OCI-LY7 (cell line): Measurements from ENCODE around the gene GJB4. TPM values are rescaled to one million over a fixed set of nuclear protein-coding genes. Genes with fewer than 3 reads are reported as not detected.

ENCODE experiments used
- BruUV-seq: library from RNA; stranded (reverse); fragments of 400-500 nt; replicated peaks from 2 replicates; lab custom pipeline; 2021; lab: Mats Ljungman, UMichigan
- CTCF ChIA-PET: fragments of 300-600 bp; sonication (Branson Sonifier 250); formaldehyde crosslinking; loops from one replicate; lab custom pipeline; 2022; ENCODE audit warnings: antibody characterized with exemption; ENCODE audit not compliant: unreplicated experiment; lab: Charles Lee
- POLR2A ChIA-PET: fragments of 300-600 bp; sonication (Branson Sonifier 250); formaldehyde crosslinking; loops from one replicate; lab custom pipeline; 2022; ENCODE audit warnings: antibody characterized with exemption; lab: Charles Lee
- DNase-seq: peaks from one replicate; pipeline ENCODE4 v3.0.0-alpha.2; 2015; ENCODE audit warnings: low spot score
- H2AFZ ChIP-seq: fragments of 200-600 bp; sonication (generic), shearing (Covaris generic); 2 replicates; pipeline ENCODE4 v1.6.1; 2014; ENCODE audit warnings: mild to moderate bottlenecking, antibody characterized with exemption, low read length, moderate library complexity
- H3K27ac ChIP-seq: fragments of 200-600 bp; sonication (generic); 2 replicates; pipeline ENCODE4 v1.5.1; 2014; ENCODE audit warnings: mixed run types, low read depth, mild to moderate bottlenecking, moderate library complexity, low read length, inconsistent platforms; ENCODE audit not compliant: poor library complexity, severe bottlenecking
- H3K36me3 ChIP-seq: fragments of 200-600 bp; sonication (generic); 2 replicates; pipeline ENCODE4 v1.6.1; 2014; ENCODE audit warnings: mild to moderate bottlenecking, antibody characterized with exemption, low read length, moderate library complexity, mixed read lengths; ENCODE audit not compliant: insufficient read depth
- H3K4me1 ChIP-seq: fragments of 200-600 bp; sonication (generic); 2 replicates; pipeline ENCODE4 v1.5.1; 2014; ENCODE audit warnings: mild to moderate bottlenecking, low read length; ENCODE audit not compliant: insufficient read depth, poor library complexity, severe bottlenecking
- H3K4me2 ChIP-seq: fragments of 200-600 bp; sonication (generic); 2 replicates; pipeline ENCODE4 v1.6.1; 2014; ENCODE audit warnings: mild to moderate bottlenecking, low read length
- H3K4me3 ChIP-seq: fragments of 200-600 bp; sonication (generic); 2 replicates; pipeline ENCODE4 v1.5.1; 2014; ENCODE audit warnings: mild to moderate bottlenecking, low read depth, low read length; ENCODE audit not compliant: poor library complexity, severe bottlenecking
- H3K79me2 ChIP-seq: fragments of 200-600 bp; sonication (generic); 2 replicates; pipeline ENCODE4 v1.6.1; 2016; ENCODE audit warnings: low read depth, mild to moderate bottlenecking, low read length, moderate library complexity, mixed read lengths; ENCODE audit not compliant: insufficient read depth
- H3K9me2 ChIP-seq: fragments of 200-600 bp; sonication (generic); 2 replicates; pipeline ENCODE4 v1.6.1; 2016; ENCODE audit warnings: mild to moderate bottlenecking, low read length, mixed read lengths; ENCODE audit not compliant: insufficient read depth
- H3K9me3 ChIP-seq: fragments of 200-600 bp; sonication (generic); 2 replicates; pipeline ENCODE4 v1.6.1; 2014; ENCODE audit warnings: mild to moderate bottlenecking, mixed run types, low read length, mixed read lengths
- H4K20me1 ChIP-seq: fragments of 200-600 bp; sonication (generic); 2 replicates; pipeline ENCODE4 v1.6.1; 2014; ENCODE audit warnings: mild to moderate bottlenecking, antibody characterized with exemption, low read length, moderate library complexity, mixed read lengths; ENCODE audit not compliant: insufficient read depth
- EZH2phosphoT487 ChIP-seq: fragments of 200-600 bp; sonication (generic); IDR thresholded peaks from 2 replicates; pipeline ENCODE4 v1.6.1; 2018; ENCODE audit warnings: low read depth, borderline replicate concordance, mild to moderate bottlenecking, mixed run types, antibody characterized with exemption, low read length, moderate library complexity, mixed read lengths
- intact Hi-C: fragments of 100-400 bp; cut with micrococcal nuclease; formaldehyde crosslinking; loops from one replicate; pipeline ENCODE4 v1.10.0; 2022; ENCODE audit not compliant: unreplicated experiment
- total RNA-seq, 2 experiments: library from RNA; depleted of rRNA in 1 of 2; stranded (reverse); fragments of >200 nt in 1 of 2; shearing (Covaris generic) in 1 of 2; gene quantifications; 2 replicates each; pipeline ENCODE4 v1.2.3, GENCODE V29; 2014 to 2022
- TF ChIP-seq, protein P1 (sequence below): fragments of 200-600 bp; sonication (generic); conservative IDR thresholded peaks from 2 replicates; pipeline ENCODE4 v1.5.1; 2014; ENCODE audit warnings: mild to moderate bottlenecking, antibody characterized with exemption, low read length, moderate library complexity, mixed read lengths

Gene GJB4
- total RNA-seq, 2 experiments from 2014 or later, result not detected

GRCh38 chr1:34746785-34747637 is 12.5 kb upstream of the GJB4 start:
- Histone ChIP-seq H3K4me2 (no peak overlapping the region), H4K20me1 (no peaks in the 10 kb centered on the region), H3K4me1 (no peaks in the 10 kb centered on the region), H3K9me2 (no peaks in the 10 kb centered on the region), H3K9me3 (no peaks in the 10 kb centered on the region), H2AFZ (no peak overlapping the region), H3K27ac (no peak overlapping the region), H3K4me3 (no peak overlapping the region), H3K36me3 (no peaks in the 10 kb centered on the region), H3K79me2 (no peaks in the 10 kb centered on the region)
- intact Hi-C loops, result loop anchor here (10.0 kb wide), 1 partner anchor 632 kb away; no protein-coding TSS in a partner anchor
- ChIA-PET POLR2A (interaction anchor here (0.6 kb wide), 1 partner anchor 204 kb away, joined by 3 read pairs; no protein-coding TSS in a partner anchor), CTCF (interaction anchor here (0.6 kb wide), 1 partner anchor 41 kb away, joined by 17 read pairs; no protein-coding TSS in a partner anchor)
- no TSS peak for BruUV-seq
- TF ChIP-seq, protein P1, sequence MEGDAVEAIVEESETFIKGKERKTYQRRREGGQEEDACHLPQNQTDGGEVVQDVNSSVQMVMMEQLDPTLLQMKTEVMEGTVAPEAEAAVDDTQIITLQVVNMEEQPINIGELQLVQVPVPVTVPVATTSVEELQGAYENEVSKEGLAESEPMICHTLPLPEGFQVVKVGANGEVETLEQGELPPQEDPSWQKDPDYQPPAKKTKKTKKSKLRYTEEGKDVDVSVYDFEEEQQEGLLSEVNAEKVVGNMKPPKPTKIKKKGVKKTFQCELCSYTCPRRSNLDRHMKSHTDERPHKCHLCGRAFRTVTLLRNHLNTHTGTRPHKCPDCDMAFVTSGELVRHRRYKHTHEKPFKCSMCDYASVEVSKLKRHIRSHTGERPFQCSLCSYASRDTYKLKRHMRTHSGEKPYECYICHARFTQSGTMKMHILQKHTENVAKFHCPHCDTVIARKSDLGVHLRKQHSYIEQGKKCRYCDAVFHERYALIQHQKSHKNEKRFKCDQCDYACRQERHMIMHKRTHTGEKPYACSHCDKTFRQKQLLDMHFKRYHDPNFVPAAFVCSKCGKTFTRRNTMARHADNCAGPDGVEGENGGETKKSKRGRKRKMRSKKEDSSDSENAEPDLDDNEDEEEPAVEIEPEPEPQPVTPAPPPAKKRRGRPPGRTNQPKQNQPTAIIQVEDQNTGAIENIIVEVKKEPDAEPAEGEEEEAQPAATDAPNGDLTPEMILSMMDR, result no peak
- no peak for TF ChIP-seq EZH2phosphoT487
- no peak for DNase-seq

DNA sequence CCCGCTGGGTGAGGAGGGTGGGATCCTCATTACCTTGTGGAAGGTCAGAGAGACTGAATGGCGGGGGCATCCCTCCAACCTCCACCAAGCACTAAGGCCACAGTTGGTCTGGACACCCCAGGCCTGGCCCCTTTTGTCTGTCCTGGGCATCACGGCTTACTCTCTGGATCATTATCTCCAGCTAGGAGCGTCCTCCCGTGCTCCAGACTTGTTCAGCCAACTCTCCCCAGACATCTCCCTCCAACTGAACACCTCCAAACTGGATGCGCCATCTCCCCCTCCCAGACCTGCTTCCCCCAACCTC is 11.9 kb upstream of the GJB4 start:
- H3K36me3 ChIP-seq, result no peaks in the 10 kb centered on the region

More for the DNA sequence above, 11.9 kb upstream of the GJB4 start:
- H3K9me3 ChIP-seq, result no peaks in the 10 kb centered on the region
- no peak for DNase-seq
- intact Hi-C loops, result loop anchor here (10.0 kb wide), 1 partner anchor 633 kb away; no protein-coding TSS in a partner anchor
- no peaks in the 10 kb centered on the region for H3K4me1 ChIP-seq
- BruUV-seq, result no TSS peak
- no peaks in the 10 kb centered on the region for H4K20me1 ChIP-seq
- no peak for TF ChIP-seq EZH2phosphoT487
- TF ChIP-seq, protein P1, result no peak
- POLR2A ChIA-PET, result interaction anchor here (0.6 kb wide), 1 partner anchor 205 kb away, joined by 3 read pairs; no protein-coding TSS in a partner anchor
- CTCF ChIA-PET, result no interaction called here
- H3K9me2 ChIP-seq, result no peaks in the 10 kb centered on the region
- no peak overlapping the region for H3K4me2 ChIP-seq
- H3K27ac ChIP-seq, result no peak overlapping the region
- H3K4me3 ChIP-seq, result no peak overlapping the region
- no peaks in the 10 kb centered on the region for H3K79me2 ChIP-seq
- H2AFZ ChIP-seq, result no peak overlapping the region
